H9 (cell line): ENCODE data around the gene NOTUM. TPM values are rescaled to one million over a fixed set of nuclear protein-coding genes. Genes with fewer than 3 reads are reported as not detected.

ENCODE experiments used
- DNase-seq: peaks from one replicate; pipeline ENCODE4 v3.0.0-alpha.2; 2017
- H2AFZ ChIP-seq: one replicate; pipeline ENCODE4 v1.6.1; 2013; ENCODE audit warnings: mild to moderate bottlenecking, low read length, control low read depth, moderate library complexity
- H2AK5ac ChIP-seq: 2 replicates; pipeline ENCODE4 v1.6.1; 2013; ENCODE audit warnings: low read length, control low read depth, mixed read lengths; ENCODE audit not compliant: insufficient read length
- H2BK120ac ChIP-seq: one replicate; pipeline ENCODE4 v1.6.1; 2013; ENCODE audit warnings: low read depth, mild to moderate bottlenecking, low read length, control low read depth, inconsistent platforms; ENCODE audit not compliant: poor library complexity, severe bottlenecking
- H2BK12ac ChIP-seq: 2 replicates; pipeline ENCODE4 v1.6.1; 2013; ENCODE audit warnings: low read length, control low read depth, mixed read lengths, low read depth; ENCODE audit not compliant: insufficient read length
- H2BK15ac ChIP-seq: 2 replicates; pipeline ENCODE4 v1.6.1; 2013; ENCODE audit warnings: low read depth, low read length, control low read depth
- H2BK20ac ChIP-seq: one replicate; pipeline ENCODE4 v1.6.1; 2013; ENCODE audit warnings: low read depth, mild to moderate bottlenecking, low read length, control low read depth, inconsistent platforms; ENCODE audit not compliant: poor library complexity, severe bottlenecking
- H2BK5ac ChIP-seq: 2 replicates; pipeline ENCODE4 v1.6.1; 2013; ENCODE audit warnings: low read length, control low read depth, mixed read lengths; ENCODE audit not compliant: insufficient read length
- H3K14ac ChIP-seq: 2 replicates; pipeline ENCODE4 v1.6.1; 2013; ENCODE audit warnings: low read length, control low read depth; ENCODE audit not compliant: insufficient read depth
- H3K18ac ChIP-seq: 2 replicates; pipeline ENCODE4 v1.6.1; 2013; ENCODE audit warnings: low read depth, mild to moderate bottlenecking, mixed read lengths, low read length, control low read depth; ENCODE audit not compliant: insufficient read length
- H3K23ac ChIP-seq: 2 replicates; pipeline ENCODE4 v1.6.1; 2013; ENCODE audit warnings: low read length, control low read depth, mixed read lengths, low read depth; ENCODE audit not compliant: insufficient read length
- H3K23me2 ChIP-seq: 2 replicates; pipeline ENCODE4 v1.6.1; 2013; ENCODE audit warnings: low read depth, mild to moderate bottlenecking, mixed read lengths, low read length, control low read depth; ENCODE audit not compliant: insufficient read length, poor library complexity, severe bottlenecking
- H3K27ac ChIP-seq: 2 replicates; pipeline ENCODE4 v1.5.1; 2013; ENCODE audit warnings: low read length, control low read depth, mixed read lengths, low read depth; ENCODE audit not compliant: insufficient read length
- H3K27me3 ChIP-seq: 2 replicates; pipeline ENCODE4 v1.6.1; 2013; ENCODE audit warnings: low read length, control low read depth, inconsistent platforms; ENCODE audit not compliant: insufficient read depth
- H3K4ac ChIP-seq: 2 replicates; pipeline ENCODE4 v1.6.1; 2013; ENCODE audit warnings: low read depth, mild to moderate bottlenecking, control low read depth, inconsistent platforms, low read length, moderate library complexity
- H3K4me1 ChIP-seq: 2 replicates; pipeline ENCODE4 v1.6.1; 2013; ENCODE audit warnings: low read length, control low read depth, inconsistent platforms; ENCODE audit not compliant: insufficient read depth
- H3K4me2 ChIP-seq: 2 replicates; pipeline ENCODE4 v1.6.1; 2013; ENCODE audit warnings: low read length, control low read depth, mixed read lengths; ENCODE audit not compliant: insufficient read length, insufficient read depth
- H3K56ac ChIP-seq: 2 replicates; pipeline ENCODE4 v1.6.1; 2013; ENCODE audit warnings: low read depth, mild to moderate bottlenecking, mixed read lengths, low read length, control low read depth; ENCODE audit not compliant: insufficient read length
- H3K79me1 ChIP-seq: 2 replicates; pipeline ENCODE4 v1.6.1; 2013; ENCODE audit warnings: low read depth, mild to moderate bottlenecking, moderate library complexity, low read length, control low read depth, inconsistent platforms; ENCODE audit not compliant: insufficient read depth, poor library complexity, severe bottlenecking
- H3K79me2 ChIP-seq: 2 replicates; pipeline ENCODE4 v1.6.1; 2013; ENCODE audit warnings: low read length, control low read depth, inconsistent platforms; ENCODE audit not compliant: insufficient read depth
- H3K9ac ChIP-seq: 2 replicates; pipeline ENCODE4 v1.6.1; 2013; ENCODE audit warnings: low read length, control low read depth, mixed read lengths; ENCODE audit not compliant: insufficient read length; ENCODE audit errors: extremely low read depth
- H3K9me3 ChIP-seq: one replicate; pipeline ENCODE4 v1.6.1; 2013; ENCODE audit warnings: low read depth, low read length, inconsistent platforms; ENCODE audit not compliant: control insufficient read depth
- H3T11ph ChIP-seq: one replicate; pipeline ENCODE4 v1.6.1; 2013; ENCODE audit warnings: mild to moderate bottlenecking, low read length, control low read depth, inconsistent platforms
- H4K20me1 ChIP-seq: one replicate; pipeline ENCODE4 v1.6.1; 2013; ENCODE audit not compliant: control insufficient read depth, insufficient read length, insufficient read depth
- H4K5ac ChIP-seq: 2 replicates; pipeline ENCODE4 v1.6.1; 2013; ENCODE audit warnings: low read depth, mild to moderate bottlenecking, mixed read lengths, low read length, control low read depth; ENCODE audit not compliant: insufficient read length
- H4K8ac ChIP-seq: replicated peaks from 2 replicates; pipeline ENCODE4 v1.6.1; 2013; ENCODE audit warnings: low read length, control low read depth, mixed read lengths, low read depth; ENCODE audit not compliant: insufficient read length
- H4K91ac ChIP-seq: 2 replicates; pipeline ENCODE4 v1.6.1; 2013; ENCODE audit warnings: low read depth, mild to moderate bottlenecking, moderate library complexity, mixed read lengths, low read length, control low read depth; ENCODE audit not compliant: insufficient read length
- H3K27ac Mint-ChIP-seq, 3 experiments: 2 replicates in 2 of 3; 3 replicates in 1 of 3; pipeline ENCODE4 v1.8.0; 2020 to 2021; ENCODE audit warnings: mixed read lengths in 3 of 3, mild to moderate bottlenecking in 1 of 3, moderate library complexity in 1 of 3
- H3K27me3 Mint-ChIP-seq: 2 replicates; pipeline ENCODE4 v1.8.0; 2021; ENCODE audit warnings: low read depth, mild to moderate bottlenecking, moderate library complexity, mixed read lengths
- H3K36me3 Mint-ChIP-seq, 3 experiments: 2 replicates in 2 of 3; 3 replicates in 1 of 3; pipeline ENCODE4 v1.8.0; 2020 to 2021; ENCODE audit warnings: low read depth in 3 of 3, mixed read lengths in 3 of 3; ENCODE audit not compliant: insufficient read depth in 1 of 3
- H3K4me1 Mint-ChIP-seq, 2 experiments: 2 replicates each; pipeline ENCODE4 v1.8.0; 2020; ENCODE audit warnings: mixed read lengths in 2 of 2
- H3K4me3 Mint-ChIP-seq, 2 experiments: 2 replicates in 1 of 2; 3 replicates in 1 of 2; pipeline ENCODE4 v1.8.0; 2020 to 2021; ENCODE audit warnings: mild to moderate bottlenecking in 2 of 2, mixed read lengths in 2 of 2, moderate library complexity in 1 of 2
- H3K9me3 Mint-ChIP-seq, 2 experiments: 2 replicates in 1 of 2; 3 replicates in 1 of 2; pipeline ENCODE4 v1.8.0; 2020; ENCODE audit warnings: mild to moderate bottlenecking in 2 of 2, mixed read lengths in 2 of 2, moderate library complexity in 1 of 2
- WGBS: extraction: QIAGEN DNeasy Blood & Tissue Kit; methylation state at CpG from one replicate; pipeline ENCODE4 v1.1.7; 2013; ENCODE audit warnings: missing lambda C conversion rate, low lambda C conversion rate, mixed read lengths; ENCODE audit not compliant: insufficient read length; ENCODE audit errors: extremely low coverage; 5-methylcytosine and 5-hydroxymethylcytosine counted together
- total RNA-seq: library from RNA; stranded (reverse); gene quantifications from 2 replicates; pipeline ENCODE4 v1.2.1, GENCODE V29; 2021
- TF ChIP-seq, protein P1 (sequence below): fragments of 200-600 bp; sonication (generic); conservative IDR thresholded peaks from 3 replicates; pipeline ENCODE4 v1.8.0; 2021; ENCODE audit warnings: antibody characterized with exemption, mild to moderate bottlenecking

Gene NOTUM
- total RNA-seq, 1 experiment from 2014 or later, result 2.1 TPM

DNA sequence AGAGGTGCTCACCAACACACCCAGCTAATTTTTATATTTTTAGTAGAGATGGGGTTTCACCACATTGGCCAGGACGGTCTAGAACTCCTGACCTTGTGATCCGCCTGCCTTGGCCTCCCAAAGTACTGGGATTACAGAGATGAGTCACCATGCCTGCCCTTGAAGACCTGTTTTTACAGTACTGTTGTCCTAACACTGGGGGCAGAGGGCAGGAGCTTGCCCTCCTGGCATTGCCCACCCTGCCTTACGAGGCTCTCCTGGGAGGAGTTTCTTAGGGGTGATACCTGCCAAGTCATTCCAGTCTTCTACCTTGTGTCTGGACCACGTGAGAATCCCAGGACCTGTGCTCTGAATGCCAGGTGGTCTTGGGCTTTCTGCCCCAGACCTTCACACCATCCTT lies 19.1 kb upstream of the NOTUM start:
- Histone ChIP-seq H3K79me1 (no peaks in the 10 kb centered on the region), H2BK12ac (no peak overlapping the region), H3K27ac (no peak overlapping the region), H4K5ac (no peak overlapping the region), H3K18ac (no peak overlapping the region), H3K14ac (no peak overlapping the region), H3K27me3 (peaks cover 3% of the 10 kb centered on the region), H3K23me2 (peaks cover 12% of the 10 kb centered on the region), H4K91ac (no peak overlapping the region), H3K4me1 (no peaks in the 10 kb centered on the region), H2AK5ac (no peak overlapping the region), H2BK5ac (no peak overlapping the region), H4K20me1 (no peaks in the 10 kb centered on the region), H3K9ac (no peak overlapping the region), H2BK20ac (no peak overlapping the region), H3K56ac (no peak overlapping the region), H3K23ac (no peak overlapping the region), H2BK15ac (no peak overlapping the region), H2AFZ (no peak overlapping the region), H2BK120ac (no peak overlapping the region), H3K4ac (no peak overlapping the region), H4K8ac (no peak overlapping the region), H3K79me2 (no peaks in the 10 kb centered on the region), H3T11ph (no peak overlapping the region), H3K4me2 (no peak overlapping the region), H3K9me3 (no peaks in the 10 kb centered on the region)
- no peak for DNase-seq
- Mint-ChIP-seq H3K4me3 (no peak overlapping the region), H3K4me1 (peaks cover 9 to 16% of the 10 kb centered on the region in 2 experiments; a peak in 3 of 4 replicates), H3K9me3 (peaks cover 0 to under 1% of the 10 kb centered on the region in 2 experiments; a peak in 2 of 5 replicates), H3K27me3 (peaks cover 19% of the 10 kb centered on the region), H3K36me3 (peaks cover 3 to 42% (median 37%) of the 10 kb centered on the region in 3 experiments), H3K27ac (no peak overlapping the region)
- TF ChIP-seq, protein P1, sequence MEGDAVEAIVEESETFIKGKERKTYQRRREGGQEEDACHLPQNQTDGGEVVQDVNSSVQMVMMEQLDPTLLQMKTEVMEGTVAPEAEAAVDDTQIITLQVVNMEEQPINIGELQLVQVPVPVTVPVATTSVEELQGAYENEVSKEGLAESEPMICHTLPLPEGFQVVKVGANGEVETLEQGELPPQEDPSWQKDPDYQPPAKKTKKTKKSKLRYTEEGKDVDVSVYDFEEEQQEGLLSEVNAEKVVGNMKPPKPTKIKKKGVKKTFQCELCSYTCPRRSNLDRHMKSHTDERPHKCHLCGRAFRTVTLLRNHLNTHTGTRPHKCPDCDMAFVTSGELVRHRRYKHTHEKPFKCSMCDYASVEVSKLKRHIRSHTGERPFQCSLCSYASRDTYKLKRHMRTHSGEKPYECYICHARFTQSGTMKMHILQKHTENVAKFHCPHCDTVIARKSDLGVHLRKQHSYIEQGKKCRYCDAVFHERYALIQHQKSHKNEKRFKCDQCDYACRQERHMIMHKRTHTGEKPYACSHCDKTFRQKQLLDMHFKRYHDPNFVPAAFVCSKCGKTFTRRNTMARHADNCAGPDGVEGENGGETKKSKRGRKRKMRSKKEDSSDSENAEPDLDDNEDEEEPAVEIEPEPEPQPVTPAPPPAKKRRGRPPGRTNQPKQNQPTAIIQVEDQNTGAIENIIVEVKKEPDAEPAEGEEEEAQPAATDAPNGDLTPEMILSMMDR, result no peak
- WGBS, result no CpG with 5 or more reads among the region's 4 CpGs
